ENCODE measurements around the gene RNF167. TPM values are rescaled to one million over a fixed set of nuclear protein-coding genes. Genes with fewer than 3 reads are reported as not detected.

RNF167 gene
- total and polyA plus RNA-seq, 2 donors (not counting 3 experiments of a cell fraction or from before 2014, with no cell fraction given): 60.2 to 87.6 TPM

DNA sequence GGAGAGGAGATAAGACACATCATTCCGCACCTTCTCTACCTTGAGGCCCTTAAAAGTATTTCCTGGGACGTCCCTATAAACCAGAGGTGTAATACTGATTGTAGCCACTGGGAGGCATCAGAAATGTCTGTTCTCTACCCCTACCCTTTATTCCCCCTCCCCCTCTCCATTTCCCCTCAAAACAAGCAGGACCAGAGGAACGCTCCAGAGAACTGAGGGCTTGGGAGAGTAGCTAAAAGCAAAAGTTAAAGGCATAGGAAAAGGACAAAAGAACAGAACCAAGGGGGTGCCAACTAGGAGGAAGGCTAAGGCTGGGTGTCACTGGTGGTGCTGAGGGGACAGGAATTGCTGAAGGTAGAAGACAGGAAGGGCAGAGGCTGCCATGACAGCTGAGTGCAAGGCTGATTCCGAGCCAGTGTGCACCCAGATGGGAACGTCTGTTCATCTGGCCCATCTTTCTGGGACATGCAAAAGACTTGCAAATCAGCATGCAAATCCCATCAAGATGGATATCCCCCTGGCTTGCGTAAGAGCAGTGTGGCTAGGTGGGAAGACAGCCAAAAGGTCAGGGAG is 40.7 kb downstream of the RNF167 start:
- H3K27me3 ChIP-seq (ENCODE audit: control insufficient read depth in 2 of 2, insufficient read depth in 2 of 2, low read length in 2 of 2): no peaks in the 10 kb centered on the region
- no peak overlapping the region for H3K27ac ChIP-seq (ENCODE audit: insufficient read depth, low read depth, low read length)
- no peak overlapping the region for H2AFZ ChIP-seq (ENCODE audit: low read depth, low read length)
- peak; percentile 64 for DNase-seq (ENCODE audit: low read depth, low spot score)
- POLR2A ChIA-PET: no interaction called here
- BruUV-seq (replicated peaks): no TSS peak
- H3K9ac ChIP-seq (replicated peaks; ENCODE audit: extremely low read depth, insufficient read depth, low read length): no peak overlapping the region
- dilution Hi-C loops (cut with MboI; ENCODE audit: extremely low pct_ligation_motif_present, low sequenced_read_pairs) (no loop called here), intact Hi-C loops (cut with micrococcal nuclease) (loop anchor here (1.0 kb wide), 1 partner anchor 82 kb away; no protein-coding TSS in a partner anchor)
- no peaks in the 10 kb centered on the region for H3K9me1 ChIP-seq (replicated peaks; ENCODE audit: control insufficient read depth, extremely low read depth, insufficient read depth, low read length)
- no peaks in the 10 kb centered on the region for H3K9me3 ChIP-seq (replicated peaks; ENCODE audit: control insufficient read depth, insufficient read depth, low read length)
- no peak overlapping the region for H3K4me3 ChIP-seq (replicated peaks in 1 of 3; ENCODE audit: insufficient read depth in 1 of 3, low read depth in 1 of 3, low read length in 3 of 3)
- peak; percentile 93 for FAIRE-seq
- H4K20me1 ChIP-seq (replicated peaks; ENCODE audit: control insufficient read depth, extremely low read depth, insufficient read depth, low read length): no peaks in the 10 kb centered on the region
- TF ChIP-seq MYC (IDR thresholded peaks at IDR 0.05; ENCODE audit: low read depth, low read length): no peak
- TF ChIP-seq FOS (IDR thresholded peaks at IDR 0.05; ENCODE audit: borderline replicate concordance, insufficient read depth, low read length): no peak
- TF ChIP-seq JUN (IDR thresholded peaks at IDR 0.05; ENCODE audit: borderline replicate concordance, insufficient read depth, insufficient read length, low read depth): no peak
- TF ChIP-seq GATA2 (IDR thresholded peaks at IDR 0.05; ENCODE audit: insufficient read depth, insufficient read length, low read depth, low read length): no peak
- no peak for TF ChIP-seq EZH2 (IDR thresholded peaks at IDR 0.05; ENCODE audit: borderline replicate concordance, low read depth, low read length, severe bottlenecking)
- TF ChIP-seq POLR2A (IDR thresholded peaks at IDR 0.05; ENCODE audit: low read depth, low read length): no peak
- TF ChIP-seq POLR2AphosphoS5 (IDR thresholded peaks at IDR 0.05; ENCODE audit: insufficient read depth, low read depth, low read length): no peak
- TF ChIP-seq MAX (IDR thresholded peaks at IDR 0.05; ENCODE audit: insufficient read depth, insufficient read length): no peak
- TF ChIP-seq, protein P1, sequence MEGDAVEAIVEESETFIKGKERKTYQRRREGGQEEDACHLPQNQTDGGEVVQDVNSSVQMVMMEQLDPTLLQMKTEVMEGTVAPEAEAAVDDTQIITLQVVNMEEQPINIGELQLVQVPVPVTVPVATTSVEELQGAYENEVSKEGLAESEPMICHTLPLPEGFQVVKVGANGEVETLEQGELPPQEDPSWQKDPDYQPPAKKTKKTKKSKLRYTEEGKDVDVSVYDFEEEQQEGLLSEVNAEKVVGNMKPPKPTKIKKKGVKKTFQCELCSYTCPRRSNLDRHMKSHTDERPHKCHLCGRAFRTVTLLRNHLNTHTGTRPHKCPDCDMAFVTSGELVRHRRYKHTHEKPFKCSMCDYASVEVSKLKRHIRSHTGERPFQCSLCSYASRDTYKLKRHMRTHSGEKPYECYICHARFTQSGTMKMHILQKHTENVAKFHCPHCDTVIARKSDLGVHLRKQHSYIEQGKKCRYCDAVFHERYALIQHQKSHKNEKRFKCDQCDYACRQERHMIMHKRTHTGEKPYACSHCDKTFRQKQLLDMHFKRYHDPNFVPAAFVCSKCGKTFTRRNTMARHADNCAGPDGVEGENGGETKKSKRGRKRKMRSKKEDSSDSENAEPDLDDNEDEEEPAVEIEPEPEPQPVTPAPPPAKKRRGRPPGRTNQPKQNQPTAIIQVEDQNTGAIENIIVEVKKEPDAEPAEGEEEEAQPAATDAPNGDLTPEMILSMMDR (IDR thresholded peaks at IDR 0.05; ENCODE audit: extremely low read depth in 1 of 2, insufficient read depth in 1 of 2, low read depth in 1 of 2, low read length in 2 of 2): peak; percentile 47 to 58
- H3K4me1 ChIP-seq (ENCODE audit: control insufficient read depth, extremely low read depth, insufficient read depth, low read length): peaks cover 8% of the 10 kb centered on the region
- peaks cover 21 to 48% of the 10 kb centered on the region in 2 experiments for H3K36me3 ChIP-seq (ENCODE audit: control insufficient read depth in 2 of 2, extremely low read depth in 1 of 2, insufficient read depth in 2 of 2, low read length in 2 of 2)
- H3K79me2 ChIP-seq (ENCODE audit: control insufficient read depth, insufficient read depth, low read length): peaks cover 10% of the 10 kb centered on the region
- H3K4me2 ChIP-seq (ENCODE audit: insufficient read depth, low read length): no peak overlapping the region
- CTCF ChIA-PET: interaction anchor here (0.6 to 3.0 kb wide), 11 partner anchors 9 to 82 kb away, joined by 3 to 20 read pairs (median 4); partner anchors contain the start of genes INCA1, KIF1C and SPAG7

Data from endothelial cell of umbilical vein (primary cell).